ACC112 (cell line): Measurements from ENCODE around the gene MAPK9.

Source experiments
- H2AFZ ChIP-seq: fragments of 200-600 bp; sonication (generic); one replicate; pipeline ENCODE4 v1.6.0; 2017; ENCODE audit warnings: antibody characterized with exemption, low read length; ENCODE audit not compliant: unreplicated experiment
- H3K27ac ChIP-seq: fragments of 200-600 bp; sonication (generic); 2 replicates; pipeline ENCODE4 v1.5.1; 2014; ENCODE audit warnings: low read depth, mild to moderate bottlenecking, antibody characterized with exemption, low read length, moderate library complexity
- H3K27me3 ChIP-seq: fragments of 200-600 bp; sonication (generic); 2 replicates; pipeline ENCODE4 v1.6.1; 2014; ENCODE audit warnings: mild to moderate bottlenecking, antibody characterized with exemption, low read length, moderate library complexity, mixed read lengths; ENCODE audit not compliant: insufficient read depth
- H3K36me3 ChIP-seq: fragments of 200-600 bp; sonication (generic); 2 replicates; pipeline ENCODE4 v1.6.1; 2016; ENCODE audit warnings: mild to moderate bottlenecking, antibody characterized with exemption, low read length, moderate library complexity, mixed read lengths; ENCODE audit not compliant: insufficient read depth
- H3K4me1 ChIP-seq: fragments of 200-600 bp; sonication (generic); one replicate; pipeline ENCODE4 v1.6.1; 2016; ENCODE audit warnings: low read length, mixed read lengths; ENCODE audit not compliant: insufficient read depth, unreplicated experiment, control insufficient read depth
- H3K4me3 ChIP-seq: fragments of 200-600 bp; sonication (generic); 2 replicates; pipeline ENCODE4 v1.5.1; 2014; ENCODE audit warnings: mild to moderate bottlenecking, low read depth, low read length
- H3K79me2 ChIP-seq: fragments of 200-600 bp; sonication (generic); one replicate; pipeline ENCODE4 v1.6.0; 2016; ENCODE audit warnings: low read length; ENCODE audit not compliant: control insufficient read depth, unreplicated experiment, insufficient read depth

The MAPK9 gene

GRCh38 chr5:180235077-180235476 lies 56.8 kb downstream of the MAPK9 start:
- no peak overlapping the region for H3K27ac ChIP-seq
- H3K79me2 ChIP-seq: no peaks in the 10 kb centered on the region
- no peak overlapping the region for H2AFZ ChIP-seq
- peaks cover 7% of the 10 kb centered on the region for H3K4me1 ChIP-seq
- H3K27me3 ChIP-seq: no peaks in the 10 kb centered on the region
- H3K4me3 ChIP-seq: no peak overlapping the region
- peaks cover 51% of the 10 kb centered on the region for H3K36me3 ChIP-seq

- H3K36me3 ChIP-seq: peaks cover 44% of the 10 kb centered on the region
- no peaks in the 10 kb centered on the region for H3K27me3 ChIP-seq
- H2AFZ ChIP-seq: no peak overlapping the region
- peaks cover 7% of the 10 kb centered on the region for H3K4me1 ChIP-seq
- no peak overlapping the region for H3K4me3 ChIP-seq
- H3K27ac ChIP-seq: no peak overlapping the region; the same call in 1 of the 2 replicates
- no peaks in the 10 kb centered on the region for H3K79me2 ChIP-seq
Observed at GRCh38 chr5:180234271-180234670, 57.6 kb downstream of the MAPK9 start.

GRCh38 chr5:180233729-180234128 lies 58.2 kb downstream of the MAPK9 start:
- no peaks in the 10 kb centered on the region for H3K79me2 ChIP-seq
- peaks cover 7% of the 10 kb centered on the region for H3K4me1 ChIP-seq
- H3K4me3 ChIP-seq: no peak overlapping the region
- no peak overlapping the region for H2AFZ ChIP-seq
- H3K27me3 ChIP-seq: no peaks in the 10 kb centered on the region
- peaks cover 40% of the 10 kb centered on the region for H3K36me3 ChIP-seq
- H3K27ac ChIP-seq: peak overlapping the region; percentile 76

- Histone ChIP-seq H3K27ac (no peak overlapping the region), H3K79me2 (no peaks in the 10 kb centered on the region), H3K36me3 (peaks cover 16% of the 10 kb centered on the region), H3K27me3 (no peaks in the 10 kb centered on the region), H3K4me1 (peaks cover 7% of the 10 kb centered on the region), H3K4me3 (no peak overlapping the region), H2AFZ (no peak overlapping the region)
Observed at GRCh38 chr5:180230017-180230416, 61.9 kb downstream of the MAPK9 start.

GRCh38 chr5:180222056-180222455 lies 69.8 kb downstream of the MAPK9 start:
- peaks cover 10% of the 10 kb centered on the region; the same call in 1 of the 2 replicates for H3K27me3 ChIP-seq
- H3K4me3 ChIP-seq: no peak overlapping the region
- H3K36me3 ChIP-seq: no peaks in the 10 kb centered on the region
- no peaks in the 10 kb centered on the region for H3K4me1 ChIP-seq
- no peak overlapping the region for H2AFZ ChIP-seq
- H3K27ac ChIP-seq: no peak overlapping the region
- no peaks in the 10 kb centered on the region for H3K79me2 ChIP-seq

GRCh38 chr5:180217797-180218196 lies 74.1 kb downstream of the MAPK9 start:
- H3K4me1 ChIP-seq: peaks cover 1% of the 10 kb centered on the region
- H2AFZ ChIP-seq: no peak overlapping the region
- no peak overlapping the region for H3K27ac ChIP-seq
- no peaks in the 10 kb centered on the region for H3K79me2 ChIP-seq
- no peak overlapping the region for H3K4me3 ChIP-seq
- no peaks in the 10 kb centered on the region for H3K36me3 ChIP-seq
- peaks cover 10% of the 10 kb centered on the region; the same call in 1 of the 2 replicates for H3K27me3 ChIP-seq

GRCh38 chr5:180216646-180217171 lies 75.2 kb downstream of the MAPK9 start:
- H3K27ac ChIP-seq: no peak overlapping the region
- H3K36me3 ChIP-seq: no peaks in the 10 kb centered on the region
- H2AFZ ChIP-seq: no peak overlapping the region
- H3K79me2 ChIP-seq: no peaks in the 10 kb centered on the region
- H3K4me1 ChIP-seq: peaks cover 3% of the 10 kb centered on the region
- peaks cover 11% of the 10 kb centered on the region; the same call in 1 of the 2 replicates for H3K27me3 ChIP-seq
- no peak overlapping the region for H3K4me3 ChIP-seq

GRCh38 chr5:180215783-180216630 lies 75.9 kb downstream of the MAPK9 start:
- no peak overlapping the region for H2AFZ ChIP-seq
- no peak overlapping the region for H3K4me3 ChIP-seq
- no peaks in the 10 kb centered on the region for H3K79me2 ChIP-seq
- peaks cover 3% of the 10 kb centered on the region for H3K4me1 ChIP-seq
- H3K27me3 ChIP-seq: peaks cover 16% of the 10 kb centered on the region; the same call in 1 of the 2 replicates
- no peaks in the 10 kb centered on the region for H3K36me3 ChIP-seq
- H3K27ac ChIP-seq: no peak overlapping the region

- Histone ChIP-seq H2AFZ (no peak overlapping the region), H3K27me3 (peaks cover 21% of the 10 kb centered on the region), H3K27ac (no peak overlapping the region), H3K4me1 (peaks cover 3% of the 10 kb centered on the region), H3K36me3 (no peaks in the 10 kb centered on the region), H3K79me2 (no peaks in the 10 kb centered on the region), H3K4me3 (no peak overlapping the region)
Observed at GRCh38 chr5:180214870-180215770, 76.8 kb downstream of the MAPK9 start.

GRCh38 chr5:180213657-180214207 lies 78.2 kb downstream of the MAPK9 start:
- H2AFZ ChIP-seq: no peak overlapping the region
- no peak overlapping the region for H3K4me3 ChIP-seq
- peaks cover 3% of the 10 kb centered on the region for H3K4me1 ChIP-seq
- no peaks in the 10 kb centered on the region for H3K79me2 ChIP-seq
- H3K36me3 ChIP-seq: no peaks in the 10 kb centered on the region
- H3K27ac ChIP-seq: no peak overlapping the region
- peaks cover 21% of the 10 kb centered on the region for H3K27me3 ChIP-seq
